ENCODE data around the gene LIN37.

GRCh38 chr19:35722461-35722860, 25.9 kb upstream of the LIN37 start:
- TF ChIP-seq CTCF (IDR thresholded peaks at IDR 0.05; ENCODE audit: borderline replicate concordance, extremely low read depth, low read length, poor library complexity, severe bottlenecking) (no peak), EZH2 (IDR thresholded peaks at IDR 0.05; ENCODE audit: borderline replicate concordance, low read depth, low read length, severe bottlenecking) (no peak)
